Lower leg skin (tissue), 3 donors: ENCODE measurements around the gene CFAP119.

Source experiments
- CTCF ChIP-seq, 3 donors: fragments of 450-650 bp; IDR thresholded peaks; one replicate each; pipeline ENCODE4 v1.5.1; 2016; ENCODE audit warnings: antibody characterized with exemption in 3 of 3, mild to moderate bottlenecking in 3 of 3, moderate library complexity in 2 of 3
- POLR2A ChIP-seq, 2 donors: fragments of 450-650 bp; IDR thresholded peaks; one replicate each; pipeline ENCODE4 v1.6.1; 2016 to 2017; ENCODE audit warnings: antibody characterized with exemption in 2 of 2, mild to moderate bottlenecking in 1 of 2, moderate library complexity in 1 of 2

GRCh38 chr16:30731411-30731810 lies 30.5 kb downstream of the CFAP119 start:
- TF ChIP-seq CTCF (IDR thresholded peaks at IDR 0.05) (no peak), POLR2A (IDR thresholded peaks at IDR 0.05) (no peak)
